D721Med (cell line): Measurements from ENCODE around the gene CHSY1.

Experiments used
- DNase-seq: peaks from one replicate; pipeline ENCODE4 v3.0.0; 2011; ENCODE audit warnings: low spot score; ENCODE audit not compliant: insufficient read length
- FAIRE-seq: peaks from 2 replicates; lab custom pipeline; 2011; peaks lifted over from hg19 to GRCh38; lab: Jason Lieb, UNC
- CTCF ChIP-seq: IDR thresholded peaks from 2 replicates; pipeline ENCODE4 v1.5.1; 2012; ENCODE audit warnings: mild to moderate bottlenecking, control low read depth; ENCODE audit not compliant: insufficient read depth; ENCODE audit errors: missing control alignments

Gene CHSY1

DNA sequence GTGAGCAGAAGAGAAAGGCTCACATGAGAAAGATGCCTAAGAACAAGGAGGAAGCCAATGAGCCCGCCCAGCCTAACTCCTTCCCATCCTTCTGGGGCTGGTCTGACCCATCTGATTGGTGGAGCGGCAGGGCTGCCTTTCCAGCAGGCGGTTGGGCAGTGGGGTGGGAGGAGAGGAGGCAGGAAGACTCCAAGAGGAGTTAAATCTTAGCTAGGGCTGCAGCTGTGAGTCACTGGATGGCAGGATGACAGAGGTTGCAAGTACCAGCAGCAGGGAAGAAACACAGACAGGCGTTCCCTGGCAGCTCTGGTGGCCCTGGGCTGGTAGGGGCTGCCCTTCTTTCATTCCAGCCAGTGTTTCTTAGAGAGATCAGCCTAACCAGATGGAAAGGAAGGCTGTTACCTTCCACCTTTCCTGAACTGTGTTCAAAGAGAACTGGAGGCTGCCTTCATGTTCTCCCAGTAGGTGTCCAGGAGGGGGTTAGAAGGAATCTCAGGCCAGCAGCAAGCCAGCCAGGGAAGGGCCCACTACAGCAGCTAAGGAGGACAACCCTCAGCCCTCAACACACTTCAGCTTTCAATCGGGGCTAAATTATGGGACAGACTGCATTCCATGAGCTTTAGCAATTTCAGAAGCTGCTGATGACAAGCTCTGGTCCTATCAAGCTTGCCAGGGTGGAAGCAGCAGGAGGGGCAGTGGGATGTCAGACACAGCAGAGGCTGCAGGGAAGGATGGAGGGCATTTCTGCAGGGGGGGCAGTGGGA lies 50.3 kb downstream of the CHSY1 start:
- FAIRE-seq (no peak), DNase-seq (no peak)
- no peak for TF ChIP-seq CTCF

DNA sequence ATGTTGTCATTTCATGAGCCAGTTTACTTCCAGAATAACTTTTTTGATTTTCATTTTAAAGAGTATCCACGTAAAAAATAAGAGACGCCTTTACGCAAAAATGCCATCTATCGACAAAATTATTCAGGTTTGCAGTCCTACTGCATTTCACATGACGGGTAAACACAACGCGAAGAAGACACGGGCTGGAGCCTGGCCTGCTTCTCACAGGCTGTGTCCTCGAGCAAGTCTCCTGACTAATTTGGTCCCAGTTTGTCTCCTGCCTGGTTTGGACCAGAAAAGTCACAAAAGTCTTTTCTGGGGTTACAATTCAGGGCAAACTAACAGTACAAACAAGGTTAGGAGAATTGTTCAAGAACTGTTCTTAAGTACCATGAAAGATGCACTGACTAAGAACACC lies 51.7 kb downstream of the CHSY1 start:
- FAIRE-seq: no peak
- TF ChIP-seq CTCF: no peak
- DNase-seq: no peak

- FAIRE-seq: no peak
- no peak for TF ChIP-seq CTCF
- DNase-seq: no peak
Measured at GRCh38 chr15:101198800-101199199, 53.0 kb downstream of the CHSY1 start.

GRCh38 chr15:101198031-101198575 lies 53.7 kb downstream of the CHSY1 start:
- no peak for TF ChIP-seq CTCF
- DNase-seq (no peak), FAIRE-seq (no peak)

GRCh38 chr15:101194546-101195125 lies 57.2 kb downstream of the CHSY1 start:
- DNase-seq (no peak), FAIRE-seq (no peak)
- no peak for TF ChIP-seq CTCF

DNA sequence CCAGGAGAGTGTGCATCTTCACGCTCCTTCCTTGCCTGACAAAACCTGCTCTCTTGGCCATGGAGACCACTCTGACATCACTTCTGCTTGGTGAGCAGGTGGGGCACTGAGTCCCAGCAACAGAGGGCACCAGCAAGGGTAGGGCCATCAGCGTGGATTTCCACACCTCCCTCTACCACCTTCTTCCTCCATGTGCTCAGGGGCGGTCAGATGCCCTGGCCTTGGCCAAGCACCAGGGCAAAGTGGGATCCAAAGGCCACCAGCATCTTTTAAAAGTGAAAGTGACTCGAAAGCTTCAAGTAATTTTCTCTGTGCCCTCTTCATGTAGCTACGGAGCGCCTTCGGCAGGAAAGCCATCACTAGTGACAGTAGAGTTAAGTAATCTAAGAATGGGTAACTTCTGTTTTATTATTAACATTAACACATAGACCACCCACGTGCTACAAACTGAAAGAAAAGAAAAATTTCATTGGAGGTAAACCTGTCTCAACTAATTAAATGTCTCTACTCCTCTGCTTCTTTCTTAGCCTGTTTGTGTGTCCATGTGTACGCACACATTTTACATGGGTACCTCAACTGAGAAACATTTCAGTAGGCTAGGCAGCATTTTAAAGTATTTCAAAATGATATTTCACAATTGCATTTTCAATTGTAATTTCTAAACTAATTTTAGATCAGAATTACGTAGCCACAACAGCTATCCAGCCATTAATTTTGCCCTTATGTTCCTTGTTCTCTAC lies 57.9 kb downstream of the CHSY1 start:
- FAIRE-seq (no peak), DNase-seq (no peak)
- no peak for TF ChIP-seq CTCF
